CD4-positive, alpha-beta T cell (primary cell): ENCODE results near the gene RNASE8. TPM values are rescaled to one million over a fixed set of nuclear protein-coding genes. Genes with fewer than 3 reads are reported as not detected.

Source experiments
- ATAC-seq: fragments of 200-7000 bp; cut with Tn5 transposase; one replicate; pipeline ENCODE4 v1.10.0; 2022; ENCODE audit warnings: mild to moderate bottlenecking; ENCODE audit not compliant: poor library complexity
- CTCF ChIA-PET: fragments of 350-600 bp; sonication (Branson Sonifier 250); formaldehyde crosslinking; loops from one replicate; lab custom pipeline; 2021; ENCODE audit warnings: antibody characterized with exemption, inconsistent platforms; lab: Charles Lee
- POLR2A ChIA-PET: fragments of 350-600 bp; sonication (Branson Sonifier 250); formaldehyde crosslinking; loops from one replicate; lab custom pipeline; 2021; ENCODE audit warnings: antibody characterized with exemption, inconsistent platforms; lab: Charles Lee
- DNase-seq, 14 experiments: peaks; one replicate each; pipeline ENCODE4 v3.0.0-alpha.2; 2013 to 2020; ENCODE audit warnings: mixed read lengths in 2 of 14
- H3K27ac ChIP-seq, 2 donors: one replicate each; pipeline versions ENCODE4 v1.5.1 to v1.7.0; 2013; ENCODE audit warnings: low read length in 2 of 2, low read depth in 1 of 2, mild to moderate bottlenecking in 1 of 2
- H3K27me3 ChIP-seq, 2 experiments: 1 replicate in 1 of 2; 2 replicates in 1 of 2; pipeline versions ENCODE4 v1.6.1 to v1.7.0; 2013; ENCODE audit warnings: low read length in 2 of 2, control low read depth in 1 of 2, mild to moderate bottlenecking in 1 of 2, moderate library complexity in 1 of 2; ENCODE audit not compliant: insufficient read depth in 2 of 2, control insufficient read depth in 1 of 2
- H3K36me3 ChIP-seq: one replicate; pipeline ENCODE4 v1.6.1; 2013; ENCODE audit warnings: low read length, control low read depth; ENCODE audit not compliant: insufficient read depth
- H3K4me1 ChIP-seq: one replicate; pipeline ENCODE4 v1.6.1; 2013; ENCODE audit warnings: low read length, control low read depth; ENCODE audit not compliant: insufficient read depth
- H3K4me3 ChIP-seq: one replicate; pipeline ENCODE4 v1.5.1; 2013; ENCODE audit warnings: mild to moderate bottlenecking, low read length, moderate library complexity
- H3K9me3 ChIP-seq, 2 experiments: 1 replicate in 1 of 2; 2 replicates in 1 of 2; pipeline versions ENCODE4 v1.6.1 to v1.7.0; 2013; ENCODE audit warnings: low read length in 2 of 2, mild to moderate bottlenecking in 2 of 2, control low read depth in 1 of 2, moderate library complexity in 1 of 2; ENCODE audit not compliant: control insufficient read depth in 1 of 2, insufficient read depth in 1 of 2
- H3K27ac Mint-ChIP-seq: one replicate; pipeline ENCODE4 v1.8.0; 2020; ENCODE audit warnings: mixed read lengths
- H3K27me3 Mint-ChIP-seq: one replicate; pipeline ENCODE4 v1.8.0; 2021; ENCODE audit warnings: mixed read lengths
- H3K36me3 Mint-ChIP-seq: one replicate; pipeline ENCODE4 v1.8.0; 2021; ENCODE audit warnings: low read depth, mixed read lengths
- H3K4me1 Mint-ChIP-seq: one replicate; pipeline ENCODE4 v1.8.0; 2021; ENCODE audit warnings: low read depth, mixed read lengths
- H3K4me3 Mint-ChIP-seq: one replicate; pipeline ENCODE4 v1.8.0; 2020; ENCODE audit warnings: mild to moderate bottlenecking, mixed read lengths
- H3K9me3 Mint-ChIP-seq: one replicate; pipeline ENCODE4 v1.8.0; 2020; ENCODE audit warnings: mixed read lengths
- intact Hi-C, 2 experiments: fragments of 100-400 bp; cut with DNase I in 1 of 2; cut with micrococcal nuclease in 1 of 2; formaldehyde crosslinking; loops; one replicate each; pipeline versions ENCODE4 v1.15.1 to v1.9.0; 2023 to 2025; cut with DNase I, micrococcal nuclease
- total RNA-seq, 174 experiments: library from RNA in 2 of 174; stranded (reverse) in 2 of 174; gene quantifications; one replicate each; pipeline ENCODE4 v1.2.3 and lab custom pipeline; 2021 to 2026
- TF ChIP-seq, protein P1 (sequence below): fragments of 200-600 bp; IDR thresholded peaks from one replicate; pipeline ENCODE4 v1.8.0; 2022; ENCODE audit warnings: antibody characterized with exemption, mild to moderate bottlenecking

Gene RNASE8
- total RNA-seq, 2 experiments from 2014 or later = not detected

DNA sequence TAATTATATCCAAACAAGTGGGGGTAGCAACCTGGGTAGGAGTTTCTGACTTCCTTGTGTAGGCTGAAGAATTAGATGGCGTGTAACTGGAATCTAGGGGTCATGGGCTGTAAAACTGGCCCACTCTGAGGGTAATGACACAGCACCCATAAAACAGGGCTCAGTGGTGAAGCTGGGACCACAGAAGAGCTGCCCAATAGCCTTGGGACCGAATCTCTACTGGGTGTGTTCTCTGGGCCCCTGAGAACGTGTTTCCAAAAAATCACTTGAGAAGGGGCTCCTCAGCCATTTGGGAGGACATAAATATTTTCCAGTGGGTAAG, 3.7 kb downstream of the RNASE8 start:
- TF ChIP-seq, protein P1, sequence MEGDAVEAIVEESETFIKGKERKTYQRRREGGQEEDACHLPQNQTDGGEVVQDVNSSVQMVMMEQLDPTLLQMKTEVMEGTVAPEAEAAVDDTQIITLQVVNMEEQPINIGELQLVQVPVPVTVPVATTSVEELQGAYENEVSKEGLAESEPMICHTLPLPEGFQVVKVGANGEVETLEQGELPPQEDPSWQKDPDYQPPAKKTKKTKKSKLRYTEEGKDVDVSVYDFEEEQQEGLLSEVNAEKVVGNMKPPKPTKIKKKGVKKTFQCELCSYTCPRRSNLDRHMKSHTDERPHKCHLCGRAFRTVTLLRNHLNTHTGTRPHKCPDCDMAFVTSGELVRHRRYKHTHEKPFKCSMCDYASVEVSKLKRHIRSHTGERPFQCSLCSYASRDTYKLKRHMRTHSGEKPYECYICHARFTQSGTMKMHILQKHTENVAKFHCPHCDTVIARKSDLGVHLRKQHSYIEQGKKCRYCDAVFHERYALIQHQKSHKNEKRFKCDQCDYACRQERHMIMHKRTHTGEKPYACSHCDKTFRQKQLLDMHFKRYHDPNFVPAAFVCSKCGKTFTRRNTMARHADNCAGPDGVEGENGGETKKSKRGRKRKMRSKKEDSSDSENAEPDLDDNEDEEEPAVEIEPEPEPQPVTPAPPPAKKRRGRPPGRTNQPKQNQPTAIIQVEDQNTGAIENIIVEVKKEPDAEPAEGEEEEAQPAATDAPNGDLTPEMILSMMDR = no peak
- Mint-ChIP-seq H3K9me3 (no peaks in the 10 kb centered on the region), H3K27me3 (peaks cover 62% of the 10 kb centered on the region), H3K4me3 (no peak overlapping the region), H3K27ac (no peak overlapping the region), H3K36me3 (no peaks in the 10 kb centered on the region), H3K4me1 (no peaks in the 10 kb centered on the region)
- ATAC-seq (no peak), DNase-seq (no peak)
- no peak overlapping the region for H3K27ac ChIP-seq
- CTCF ChIA-PET = interaction anchor here (0.9 to 1.3 kb wide), 4 partner anchors 14 to 90 kb away, joined by 3 to 4 read pairs (median 4); no protein-coding TSS in a partner anchor
- intact Hi-C loops = no loop called here
- H3K4me1 ChIP-seq = no peaks in the 10 kb centered on the region
- H3K9me3 ChIP-seq = no peaks in the 10 kb centered on the region
- no peak overlapping the region for H3K4me3 ChIP-seq
- H3K36me3 ChIP-seq = no peaks in the 10 kb centered on the region
- H3K27me3 ChIP-seq = peaks cover 13% of the 10 kb centered on the region in 2 experiments
- POLR2A ChIA-PET = no interaction called here

DNA sequence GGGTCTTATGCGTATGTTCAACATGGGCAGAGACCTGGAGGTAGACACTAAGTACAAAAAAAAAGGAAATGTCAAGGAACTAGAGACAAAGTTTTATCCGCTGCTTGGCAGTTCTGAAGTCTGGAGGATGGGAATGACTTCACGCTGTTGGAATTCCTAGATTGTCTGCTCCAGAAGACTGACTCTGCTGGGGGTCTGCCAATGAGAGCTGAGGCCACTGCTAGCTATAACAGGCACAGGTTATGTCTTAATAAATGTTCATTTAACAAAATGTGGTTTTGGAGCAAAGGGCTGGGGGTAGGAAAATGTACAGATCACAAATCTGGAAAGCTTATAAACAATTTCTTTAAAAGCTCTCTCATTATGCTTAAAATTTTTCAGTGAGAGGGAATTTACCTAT, 5.9 kb downstream of the RNASE8 start:
- CTCF ChIA-PET = interaction anchor here (1.2 kb wide), 2 partner anchors 29 to 42 kb away, joined by 4 to 6 read pairs; no protein-coding TSS in a partner anchor
- Histone ChIP-seq H3K4me1 (peaks cover 2% of the 10 kb centered on the region), H3K36me3 (no peaks in the 10 kb centered on the region), H3K27ac (no peak overlapping the region), H3K9me3 (no peaks in the 10 kb centered on the region), H3K4me3 (no peak overlapping the region), H3K27me3 (peaks cover 18 to 28% of the 10 kb centered on the region in 2 experiments)
- H3K27me3 Mint-ChIP-seq = peaks cover 79% of the 10 kb centered on the region
- H3K9me3 Mint-ChIP-seq = no peaks in the 10 kb centered on the region
- H3K27ac Mint-ChIP-seq = no peak overlapping the region
- intact Hi-C loops = no loop called here
- POLR2A ChIA-PET = no interaction called here
- DNase-seq = no peak
- H3K36me3 Mint-ChIP-seq = no peaks in the 10 kb centered on the region
- ATAC-seq = no peak
- no peak overlapping the region for H3K4me3 Mint-ChIP-seq
- TF ChIP-seq, protein P1 = no peak
- peaks cover 4% of the 10 kb centered on the region for H3K4me1 Mint-ChIP-seq

DNA sequence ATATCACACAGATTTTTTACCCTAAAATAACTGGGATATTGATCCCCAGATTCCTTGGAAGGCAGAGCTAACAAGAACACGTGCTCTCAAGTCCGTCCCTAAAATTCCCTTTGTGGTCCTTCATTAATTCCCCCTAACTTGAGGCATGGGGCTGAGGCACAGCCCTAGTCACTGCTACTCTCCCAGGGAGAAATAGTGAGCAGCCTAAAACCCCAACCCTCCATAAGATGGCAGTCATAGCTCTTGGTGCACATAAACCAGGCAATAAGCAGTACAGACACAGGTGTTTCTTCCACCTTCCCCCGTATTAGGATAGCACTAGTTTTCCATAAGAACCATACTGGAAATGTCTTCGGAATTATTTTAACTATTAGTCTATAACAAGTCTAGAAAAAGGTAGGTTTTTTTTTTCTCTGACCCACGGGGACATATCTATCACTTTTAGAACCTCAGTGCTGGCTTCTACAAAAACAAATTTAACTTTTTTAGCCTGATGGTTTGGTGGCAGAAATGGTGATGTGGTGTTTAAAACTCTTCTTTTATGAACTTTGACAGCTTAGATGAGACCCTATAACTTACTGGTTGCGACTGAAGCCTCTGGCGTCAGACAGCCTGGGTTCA, 9.4 kb downstream of the RNASE8 start:
- peak; percentile 31 for ATAC-seq
- TF ChIP-seq, protein P1 = peak; percentile 24

More for the DNA sequence above, 9.4 kb downstream of the RNASE8 start:
- no peak overlapping the region for H3K4me3 ChIP-seq
- Mint-ChIP-seq H3K27ac (no peak overlapping the region), H3K27me3 (peaks cover 88% of the 10 kb centered on the region), H3K9me3 (no peaks in the 10 kb centered on the region), H3K36me3 (no peaks in the 10 kb centered on the region), H3K4me3 (no peak overlapping the region), H3K4me1 (peaks cover 32% of the 10 kb centered on the region)
- no peak overlapping the region for H3K27ac ChIP-seq
- peaks cover 41 to 60% of the 10 kb centered on the region in 2 experiments for H3K27me3 ChIP-seq
- no peaks in the 10 kb centered on the region for H3K36me3 ChIP-seq
- peaks cover 35% of the 10 kb centered on the region for H3K4me1 ChIP-seq
- ChIA-PET CTCF (interaction anchor here (1.0 to 3.5 kb wide), 6 partner anchors 21 to 61 kb away, joined by 3 to 66 read pairs (median 36); no protein-coding TSS in a partner anchor), POLR2A (interaction anchor here (3.6 kb wide), 1 partner anchor 37 kb away, joined by 37 read pairs; no protein-coding TSS in a partner anchor)
- DNase-seq = peak in 4 of 14 experiments; percentile 21 to 66 (median 44)
- intact Hi-C loops = loop anchor here in 1 of 2 experiments (1.0 kb wide), 1 partner anchor 25 kb away; no protein-coding TSS in a partner anchor
- peaks cover 0 to 13% of the 10 kb centered on the region in 2 experiments for H3K9me3 ChIP-seq
